Stimulated activated CD8-positive, alpha-beta memory T cell treated with anti-CD3 and anti-CD28 coated beads, Interleukin-15, amount 100 ng/mL, for 24 hours (primary cell): ENCODE results near the gene TRAPPC6A.

Source experiments
- DNase-seq: peaks from one replicate; pipeline ENCODE4 v3.0.0-alpha.2; 2020; ENCODE audit warnings: low read depth

TRAPPC6A gene

GRCh38 chr19:45147835-45148676 is 30.0 kb downstream of the TRAPPC6A start:
- no peak for DNase-seq

DNA sequence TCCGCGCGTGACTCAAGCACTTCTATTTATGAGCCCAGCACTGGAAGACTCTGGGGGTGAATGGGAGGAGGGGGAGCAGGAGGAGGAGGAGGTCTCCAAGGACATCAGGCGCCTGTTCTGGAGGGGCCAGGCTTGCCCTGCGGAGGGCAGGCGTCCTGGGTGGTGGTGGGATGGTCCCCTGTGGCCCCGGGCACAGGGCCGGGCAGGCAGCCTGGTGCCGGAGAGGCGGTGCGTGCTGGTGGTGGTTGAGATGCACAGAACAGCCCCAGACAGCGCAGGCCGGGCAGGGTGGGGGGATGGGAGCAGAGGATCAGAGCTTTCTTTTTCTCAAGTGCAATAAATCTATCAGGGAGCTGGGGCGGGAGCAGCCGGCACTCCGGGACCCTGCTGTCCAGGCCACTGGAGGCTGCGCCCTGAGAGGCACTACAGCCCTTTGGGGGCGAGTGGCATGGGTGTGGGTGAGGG is 31.3 kb downstream of the TRAPPC6A start:
- DNase-seq, result no peak

- no peak for DNase-seq
Observed at GRCh38 chr19:45146251-45146650, 31.8 kb downstream of the TRAPPC6A start.

DNA sequence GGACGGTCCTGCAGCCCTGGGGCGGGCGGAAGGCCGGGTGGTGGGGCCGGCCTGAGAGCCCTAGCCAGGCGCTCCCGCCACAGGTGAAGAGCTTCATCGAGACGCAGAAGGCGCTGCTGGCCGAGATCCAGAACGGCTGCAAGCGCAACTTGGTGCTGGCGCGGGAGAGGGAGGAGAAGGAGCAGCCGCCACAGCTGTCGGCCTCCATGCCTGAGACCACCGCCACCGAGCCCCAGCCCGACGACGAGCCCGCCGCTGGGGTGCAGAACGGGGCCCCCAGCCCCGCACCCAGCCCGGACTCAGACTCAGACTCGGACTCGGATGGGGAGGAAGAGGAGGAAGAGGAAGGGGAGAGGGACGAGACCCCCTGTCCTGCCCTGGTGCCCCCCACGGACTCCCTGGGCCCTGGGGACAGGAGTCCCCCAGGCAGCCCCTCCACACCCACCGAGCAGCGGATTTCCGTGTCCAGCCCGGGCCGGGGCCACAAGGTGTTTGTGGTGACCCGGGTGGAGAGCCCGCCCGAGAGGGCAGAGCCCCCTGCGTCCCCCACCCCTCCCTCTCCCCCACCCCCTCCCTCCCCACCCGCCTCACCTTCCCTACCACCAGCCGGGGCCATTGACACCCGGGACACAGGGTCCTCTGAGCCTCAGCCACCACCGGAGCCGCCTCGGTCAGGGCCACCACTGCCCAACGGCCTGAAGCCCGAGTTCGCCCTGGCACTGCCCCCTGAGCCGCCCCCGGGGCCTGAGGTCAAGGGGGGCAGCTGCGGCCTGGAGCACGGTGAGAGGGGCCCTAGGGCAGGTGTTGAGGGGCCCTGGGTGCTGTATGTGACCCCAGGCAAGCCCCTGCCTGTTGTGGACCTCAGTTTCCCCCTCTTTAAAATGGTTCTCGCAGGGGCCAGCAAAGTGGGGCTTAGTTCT is 32.5 kb downstream of the TRAPPC6A start:
- DNase-seq, result no peak

DNA sequence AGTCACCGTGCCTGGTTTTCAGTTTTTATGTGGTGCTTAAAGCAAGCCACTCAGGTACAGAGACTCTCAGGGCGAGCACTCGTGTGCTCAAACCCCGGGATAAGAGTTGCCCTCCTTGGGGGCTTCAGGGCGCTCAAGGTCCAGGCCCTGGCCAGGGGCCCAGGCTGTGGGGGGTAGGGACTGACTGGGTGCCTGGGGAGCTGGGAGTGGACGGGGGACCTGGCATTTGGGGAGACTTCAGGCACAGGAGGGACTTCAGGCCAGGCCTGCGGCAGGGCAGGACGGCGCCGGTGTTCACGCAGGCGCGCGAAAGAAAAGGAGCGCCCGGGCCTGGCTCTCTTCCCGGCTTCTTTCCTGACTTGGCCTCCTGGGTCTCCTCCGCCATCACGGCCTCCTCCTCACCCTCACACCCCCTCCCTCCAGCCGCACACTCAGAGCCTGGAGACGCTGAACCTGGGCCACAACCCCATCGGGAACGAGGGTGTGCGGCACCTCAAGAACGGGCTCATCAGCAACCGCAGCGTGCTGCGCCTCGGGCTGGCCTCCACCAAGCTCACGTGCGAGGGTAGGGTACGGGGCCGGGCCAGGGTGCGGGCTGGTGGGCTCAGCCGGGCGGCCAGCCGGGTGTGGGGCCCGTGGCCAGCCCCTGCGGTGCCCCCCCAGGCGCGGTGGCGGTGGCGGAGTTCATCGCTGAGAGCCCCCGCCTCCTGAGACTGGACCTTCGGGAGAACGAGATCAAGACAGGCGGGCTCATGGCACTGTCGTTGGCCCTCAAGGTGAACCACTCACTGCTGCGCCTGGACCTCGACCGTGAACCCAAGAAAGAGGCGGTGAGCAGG is 33.4 kb downstream of the TRAPPC6A start:
- DNase-seq, result no peak

- no peak for DNase-seq
Observed at GRCh38 chr19:45142726-45143110, 35.3 kb downstream of the TRAPPC6A start.

DNA sequence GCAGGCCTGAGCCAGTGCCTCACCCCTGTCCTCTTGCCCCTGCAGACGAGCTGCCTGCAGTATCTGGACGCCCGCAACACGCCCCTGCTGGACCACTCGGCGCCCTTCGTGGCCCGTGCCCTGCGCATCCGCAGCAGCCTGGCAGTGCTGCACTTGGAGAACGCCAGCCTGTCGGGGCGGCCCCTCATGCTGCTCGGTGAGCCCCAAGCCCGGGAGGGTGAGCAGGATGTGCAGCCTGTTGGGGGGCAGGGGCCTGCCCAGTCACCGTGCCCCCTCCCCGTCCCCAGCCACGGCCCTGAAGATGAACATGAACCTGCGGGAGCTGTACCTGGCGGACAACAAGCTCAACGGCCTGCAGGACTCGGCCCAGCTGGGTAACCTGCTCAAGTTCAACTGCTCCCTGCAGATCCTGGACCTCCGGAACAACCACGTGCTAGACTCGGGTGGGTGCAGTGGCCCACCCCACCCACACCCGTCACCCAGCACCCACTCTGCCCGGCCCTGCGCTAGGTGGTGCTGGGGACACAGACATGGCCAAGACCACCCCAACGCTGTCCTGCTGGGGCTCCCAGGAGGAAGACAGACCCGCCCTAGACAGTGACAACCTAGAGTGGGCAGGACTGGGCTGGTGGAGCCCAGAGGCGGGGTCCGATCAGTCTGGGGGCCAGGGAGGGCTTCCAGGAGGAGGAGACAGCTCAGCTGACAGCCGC is 35.9 kb downstream of the TRAPPC6A start:
- DNase-seq, result no peak

GRCh38 chr19:45141203-45141900 is 36.7 kb downstream of the TRAPPC6A start:
- DNase-seq, result no peak

- DNase-seq, result no peak
Observed at GRCh38 chr19:45140533-45140932, 37.5 kb downstream of the TRAPPC6A start.

DNA sequence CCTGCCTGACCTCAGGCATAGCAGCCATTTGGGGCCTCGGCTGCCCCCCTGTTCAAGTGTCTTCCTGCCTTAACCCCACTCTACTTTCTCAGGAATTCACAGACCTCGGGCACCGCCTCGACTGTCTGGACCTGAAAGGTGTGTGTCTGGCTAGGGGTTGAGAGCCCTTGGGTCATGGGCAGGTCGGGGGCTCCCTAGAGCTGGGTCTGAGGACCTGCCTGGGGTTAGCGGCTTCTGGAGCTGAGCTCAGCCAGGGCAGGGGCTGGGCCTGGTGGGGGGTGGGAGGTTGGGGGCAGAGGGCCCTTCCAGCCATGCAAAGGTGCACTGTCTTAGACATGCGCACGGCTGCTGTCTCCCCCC is 37.9 kb downstream of the TRAPPC6A start:
- DNase-seq, result no peak

DNA sequence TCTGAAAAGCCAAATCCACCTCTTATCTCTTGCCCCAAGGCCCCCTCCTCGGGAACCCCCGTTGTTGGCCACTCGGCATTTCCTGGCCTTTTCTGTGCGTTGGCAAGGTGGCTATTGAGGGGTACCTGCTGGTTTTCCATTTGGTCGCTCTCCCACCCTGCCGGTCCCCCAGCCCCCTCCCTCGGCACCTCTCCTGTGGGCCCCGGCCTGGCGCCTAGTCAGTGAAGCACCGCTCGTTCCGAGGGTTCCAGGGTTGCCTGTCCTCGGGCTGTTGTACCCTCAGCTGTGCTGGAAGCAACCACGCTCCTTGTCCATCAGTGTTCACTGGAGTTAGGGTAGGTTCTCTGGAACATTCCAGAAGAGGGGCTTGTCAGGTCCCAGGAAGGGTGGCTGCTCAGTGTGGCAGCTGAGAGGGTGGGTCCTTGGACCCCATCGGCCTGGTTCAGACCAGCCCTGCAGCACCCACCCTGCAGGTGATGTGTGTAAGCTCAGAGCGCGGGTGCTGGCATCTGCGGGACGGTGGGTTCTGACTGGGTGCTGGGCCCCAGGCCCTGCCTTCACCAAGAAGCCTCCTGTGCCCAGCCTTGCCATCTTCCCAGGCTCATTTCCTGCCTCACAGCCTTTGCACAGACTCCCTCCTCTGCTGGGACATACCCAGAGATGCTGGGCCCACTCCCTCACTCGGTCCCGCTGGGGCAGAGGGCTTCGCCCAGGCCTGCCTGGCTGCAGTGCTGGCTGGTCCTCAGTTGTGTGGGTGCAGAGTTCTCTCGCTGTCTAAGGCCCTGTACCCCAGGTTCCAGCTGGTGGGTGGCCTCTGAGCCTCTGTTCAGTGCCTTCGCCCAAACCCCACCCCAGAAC is 38.5 kb downstream of the TRAPPC6A start:
- no peak for DNase-seq

GRCh38 chr19:45138303-45138751 is 39.7 kb downstream of the TRAPPC6A start:
- no peak for DNase-seq

DNA sequence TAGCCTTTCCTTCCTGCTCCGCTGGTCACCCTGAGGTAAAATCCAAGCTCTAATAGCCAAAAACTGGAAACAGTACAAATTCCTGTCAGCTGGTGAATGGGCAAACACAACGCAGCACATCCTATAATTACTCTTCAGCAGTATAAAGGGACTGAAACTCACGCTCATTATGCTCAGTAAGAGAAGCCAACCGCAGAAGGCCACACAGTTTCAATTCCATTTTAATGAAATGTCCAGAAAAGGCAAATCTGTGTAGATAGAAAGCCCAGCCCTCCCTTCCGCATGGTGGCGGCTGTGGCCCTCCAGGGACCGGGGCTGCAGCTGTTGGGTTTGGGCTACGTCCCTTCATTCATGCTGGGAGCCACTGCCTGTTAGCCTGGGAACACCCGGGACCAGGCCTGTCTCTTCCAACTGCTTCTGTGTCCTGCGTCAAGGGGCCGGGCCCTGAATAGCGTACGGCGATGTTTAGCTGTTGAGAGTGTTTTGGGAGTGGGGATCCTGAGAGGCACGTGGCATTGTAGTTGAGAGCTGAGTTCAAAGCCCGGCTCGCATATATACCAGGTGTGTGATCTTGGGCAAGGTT is 40.8 kb downstream of the TRAPPC6A start:
- DNase-seq, result no peak

GRCh38 chr19:45136507-45137178 is 41.4 kb downstream of the TRAPPC6A start:
- DNase-seq, result no peak

GRCh38 chr19:45135176-45135885 is 42.7 kb downstream of the TRAPPC6A start:
- no peak for DNase-seq

GRCh38 chr19:45133661-45134060 is 44.4 kb downstream of the TRAPPC6A start:
- DNase-seq, result no peak

- DNase-seq, result no peak
Observed at GRCh38 chr19:45130888-45131615, 47.0 kb downstream of the TRAPPC6A start.
